Measurements from ENCODE around the gene CRAMP1.

DNA sequence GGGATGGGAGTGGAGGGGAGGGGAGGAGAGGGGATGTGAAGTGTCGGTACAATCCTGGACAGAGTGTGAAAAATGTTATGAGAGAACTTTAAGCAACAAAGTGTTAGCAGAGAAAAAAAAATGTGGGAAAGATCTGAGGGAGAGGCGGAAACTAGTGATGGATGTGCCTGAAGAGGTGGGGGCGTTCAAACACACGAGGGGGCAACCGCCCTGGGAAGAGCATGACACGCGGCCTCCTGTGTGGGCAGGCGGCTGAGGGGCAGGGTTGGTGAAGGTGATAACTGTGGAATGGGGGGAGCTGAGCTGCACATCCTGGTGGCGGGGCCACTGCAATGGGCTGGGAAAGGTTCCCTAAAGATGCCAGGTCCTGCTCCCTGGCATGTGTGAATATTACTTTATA is 30.4 kb upstream of the CRAMP1 start:
- TF ChIP-seq, protein P1, sequence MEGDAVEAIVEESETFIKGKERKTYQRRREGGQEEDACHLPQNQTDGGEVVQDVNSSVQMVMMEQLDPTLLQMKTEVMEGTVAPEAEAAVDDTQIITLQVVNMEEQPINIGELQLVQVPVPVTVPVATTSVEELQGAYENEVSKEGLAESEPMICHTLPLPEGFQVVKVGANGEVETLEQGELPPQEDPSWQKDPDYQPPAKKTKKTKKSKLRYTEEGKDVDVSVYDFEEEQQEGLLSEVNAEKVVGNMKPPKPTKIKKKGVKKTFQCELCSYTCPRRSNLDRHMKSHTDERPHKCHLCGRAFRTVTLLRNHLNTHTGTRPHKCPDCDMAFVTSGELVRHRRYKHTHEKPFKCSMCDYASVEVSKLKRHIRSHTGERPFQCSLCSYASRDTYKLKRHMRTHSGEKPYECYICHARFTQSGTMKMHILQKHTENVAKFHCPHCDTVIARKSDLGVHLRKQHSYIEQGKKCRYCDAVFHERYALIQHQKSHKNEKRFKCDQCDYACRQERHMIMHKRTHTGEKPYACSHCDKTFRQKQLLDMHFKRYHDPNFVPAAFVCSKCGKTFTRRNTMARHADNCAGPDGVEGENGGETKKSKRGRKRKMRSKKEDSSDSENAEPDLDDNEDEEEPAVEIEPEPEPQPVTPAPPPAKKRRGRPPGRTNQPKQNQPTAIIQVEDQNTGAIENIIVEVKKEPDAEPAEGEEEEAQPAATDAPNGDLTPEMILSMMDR (IDR thresholded peaks at IDR 0.05): no peak
- TF ChIP-seq POLR2A (IDR thresholded peaks at IDR 0.05): no peak
